SK-N-SH (cell line): ENCODE measurements around the gene ETFRF1. TPM values are rescaled to one million over a fixed set of nuclear protein-coding genes. Genes with fewer than 3 reads are reported as not detected.

Source experiments
- CTCF ChIA-PET: fragments of 300-600, 350-600 bp; formaldehyde crosslinking; extraction: SDS; loops from one replicate; lab custom pipeline; 2021; lab: Yijun Ruan, JAX
- POLR2A ChIA-PET: fragments of 350-600 bp; sonication (Branson Sonifier 250); formaldehyde crosslinking; extraction: SDS; loops from one replicate; lab custom pipeline; 2020; ENCODE audit warnings: antibody characterized with exemption, inconsistent platforms; lab: Yijun Ruan, JAX
- DNase-seq: peaks from one replicate; pipeline ENCODE4 v3.0.0; 2012
- H2AFZ ChIP-seq: fragments of 200-600 bp; sonication (generic); 2 replicates; pipeline ENCODE4 v1.8.1; 2016; ENCODE audit warnings: antibody characterized with exemption, mild to moderate bottlenecking, low read depth
- H3F3A ChIP-seq: fragments of 200-600 bp; sonication (generic); replicated peaks from 2 replicates; pipeline ENCODE3; 2016; ENCODE audit warnings: antibody characterized with exemption, mild to moderate bottlenecking; ENCODE audit not compliant: insufficient read depth
- H3K27ac ChIP-seq, 2 experiments: fragments of 200-500 bp in 1 of 2; fragments of 200-600 bp in 1 of 2; sonication (Bioruptor generic) in 1 of 2; sonication (generic), shearing (Covaris generic) in 1 of 2; 2 replicates each; pipeline versions ENCODE4 v1.5.1 to v1.6.1; 2014 to 2016; ENCODE audit warnings: low read depth in 2 of 2, inconsistent platforms in 1 of 2, low read length in 1 of 2, mild to moderate bottlenecking in 1 of 2, mixed read lengths in 1 of 2
- H3K27me3 ChIP-seq: fragments of 200-600 bp; sonication (generic), shearing (Covaris generic); 2 replicates; pipeline ENCODE4 v1.6.1; 2016; ENCODE audit warnings: mixed run types; ENCODE audit not compliant: insufficient read depth
- H3K36me3 ChIP-seq, 2 experiments: fragments of 200-500 bp in 1 of 2; fragments of 200-600 bp in 1 of 2; sonication (Bioruptor generic) in 1 of 2; sonication (generic) in 1 of 2; replicated peaks in 1 of 2; 2 replicates each; pipeline versions ENCODE3 to v1.5.1; 2014 to 2016; ENCODE audit warnings: low read length in 1 of 2, mild to moderate bottlenecking in 1 of 2; ENCODE audit not compliant: insufficient read depth in 2 of 2, control insufficient read depth in 1 of 2
- H3K4me1 ChIP-seq, 2 experiments: fragments of 200-500 bp in 1 of 2; fragments of 200-600 bp in 1 of 2; sonication (Bioruptor generic) in 1 of 2; sonication (generic), shearing (Covaris generic) in 1 of 2; 2 replicates each; pipeline versions ENCODE4 v1.5.1 to v1.6.1; 2014 to 2016; ENCODE audit warnings: low read depth in 1 of 2, low read length in 1 of 2, mixed run types in 1 of 2; ENCODE audit not compliant: insufficient read depth in 2 of 2, control insufficient read depth in 1 of 2
- H3K4me2 ChIP-seq: fragments of 200-600 bp; sonication (generic), shearing (Covaris generic); 2 replicates; pipeline ENCODE4 v1.6.1; 2017; ENCODE audit warnings: mixed run types
- H3K4me3 ChIP-seq, 2 experiments: fragments of 200-500 bp in 1 of 2; fragments of 200-600 bp in 1 of 2; sonication (Bioruptor generic) in 1 of 2; sonication (generic), shearing (Covaris generic) in 1 of 2; 2 replicates each; pipeline versions ENCODE4 v1.5.1 to v1.8.1; 2014 to 2016; ENCODE audit warnings: low read depth in 2 of 2, inconsistent platforms in 1 of 2, low read length in 1 of 2, mild to moderate bottlenecking in 1 of 2, mixed read lengths in 1 of 2, moderate library complexity in 1 of 2
- H3K79me2 ChIP-seq: fragments of 200-600 bp; sonication (generic); 2 replicates; pipeline ENCODE4 v1.8.1; 2017; ENCODE audit warnings: mild to moderate bottlenecking; ENCODE audit not compliant: insufficient read depth
- H3K9ac ChIP-seq: fragments of 200-600 bp; sonication (generic); 2 replicates; pipeline ENCODE4 v1.6.1; 2017; ENCODE audit warnings: mixed run types
- H3K9me2 ChIP-seq: fragments of 200-600 bp; sonication (generic); 2 replicates; pipeline ENCODE4 v1.6.1; 2017; ENCODE audit warnings: mixed run types
- H3K9me3 ChIP-seq: fragments of 200-600 bp; sonication (generic); 2 replicates; pipeline ENCODE4 v1.6.1; 2017; ENCODE audit warnings: mixed run types, mild to moderate bottlenecking, moderate library complexity
- H4K20me1 ChIP-seq: fragments of 200-600 bp; sonication (generic); 2 replicates; pipeline ENCODE4 v1.6.1; 2017; ENCODE audit warnings: mild to moderate bottlenecking, mixed run types; ENCODE audit not compliant: insufficient read depth
- CHD2 ChIP-seq: fragments of 150-350 bp; IDR thresholded peaks from 2 replicates; pipeline ENCODE4 v1.6.1; 2018; ENCODE audit warnings: low read length; ENCODE audit not compliant: partially characterized antibody
- CTCF ChIP-seq: fragments of 200-600 bp; sonication (generic); IDR thresholded peaks from 2 replicates; pipeline ENCODE4 v1.6.1; 2017; ENCODE audit warnings: antibody characterized with exemption, mild to moderate bottlenecking, moderate library complexity
- FOXJ3 ChIP-seq: sonication (generic); formaldehyde crosslinking; IDR thresholded peaks from 2 replicates; pipeline ENCODE4 v1.5.1; 2020; ENCODE audit warnings: mild to moderate bottlenecking, missing genetic modification reagents
- POLR2AphosphoS5 ChIP-seq: IDR thresholded peaks from 2 replicates; pipeline ENCODE4 v1.6.1; 2012; ENCODE audit warnings: low read depth, low read length
- RAD21 ChIP-seq: IDR thresholded peaks from 2 replicates; pipeline ENCODE4 v1.6.1; 2012; ENCODE audit warnings: mild to moderate bottlenecking, low read length
- RCOR1 ChIP-seq: fragments of 150-350 bp; IDR thresholded peaks from 2 replicates; pipeline ENCODE4 v1.6.1; 2017; ENCODE audit warnings: antibody characterized with exemption, low read length
- REST ChIP-seq: IDR thresholded peaks from 2 replicates; pipeline ENCODE4 v1.6.1; 2012; ENCODE audit warnings: mild to moderate bottlenecking, low read depth, low read length, moderate library complexity
- RFX5 ChIP-seq: IDR thresholded peaks from 2 replicates; pipeline ENCODE4 v1.6.1; 2012; ENCODE audit warnings: mild to moderate bottlenecking, improper control_type of control experiment, low read length
- RXRA ChIP-seq: IDR thresholded peaks from 2 replicates; pipeline ENCODE4 v1.4.0; 2012; ENCODE audit warnings: low read depth, mild to moderate bottlenecking, borderline replicate concordance
- SMC3 ChIP-seq: IDR thresholded peaks from 2 replicates; pipeline ENCODE4 v1.6.1; 2012; ENCODE audit warnings: low read depth, low read length, improper control_type of control experiment
- TEAD4 ChIP-seq: IDR thresholded peaks from 2 replicates; pipeline ENCODE4 v1.4.0; 2012; ENCODE audit warnings: mild to moderate bottlenecking, borderline replicate concordance; ENCODE audit not compliant: insufficient read depth
- WGBS: methylation state at CpG from one replicate; pipeline ENCODE4 v1.1.6; 2017; ENCODE audit warnings: low lambda C conversion rate; 5-methylcytosine and 5-hydroxymethylcytosine counted together
- polyA plus RNA-seq, 3 experiments: library from polyadenylated mRNA; depleted of rRNA; stranded (reverse); fragments of >200 nt; gene quantifications; 2 replicates each; pipeline ENCODE4 v1.2.3, GENCODE V29; 2012
- TF ChIP-seq, protein P1 (sequence below): IDR thresholded peaks from 2 replicates; pipeline ENCODE4 v1.4.0; 2012; ENCODE audit warnings: low read depth, borderline replicate concordance

ETFRF1 gene
- polyA plus RNA-seq, 1 of the 3 experiments (the other 2 are of a cell fraction), result 7.8 TPM

DNA sequence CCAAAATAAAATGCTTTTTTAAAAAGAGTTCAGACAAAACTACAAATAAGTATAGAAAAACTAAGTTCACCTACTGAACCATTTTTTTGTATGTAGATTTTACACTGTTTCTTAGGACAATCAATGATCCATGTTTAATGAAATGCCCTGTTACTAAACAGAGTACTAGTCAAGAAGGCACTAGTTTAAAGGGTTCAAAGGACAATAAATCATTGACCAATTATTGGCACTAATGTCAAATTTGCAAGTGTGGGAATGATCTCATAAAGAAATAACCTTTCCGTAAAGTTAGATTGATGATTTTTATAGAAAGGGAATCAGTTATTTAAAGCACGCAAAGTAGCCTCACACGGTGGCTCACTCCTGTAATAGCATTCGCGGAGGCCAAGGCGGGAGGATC lies 4.2 kb upstream of the ETFRF1 start:
- Histone ChIP-seq H3K9me2 (no peaks in the 10 kb centered on the region), H3K9ac (no peak overlapping the region), H3K27ac (no peak overlapping the region), H3K27me3 (no peaks in the 10 kb centered on the region), H3K4me1 (peaks cover 2 to 18% of the 10 kb centered on the region in 2 experiments), H3K9me3 (no peaks in the 10 kb centered on the region), H2AFZ (no peak overlapping the region), H3K4me3 (no peak overlapping the region), H3F3A (peaks cover 32% of the 10 kb centered on the region), H3K4me2 (no peak overlapping the region), H3K36me3 (no peaks in the 10 kb centered on the region), H4K20me1 (no peaks in the 10 kb centered on the region), H3K79me2 (peaks cover 2% of the 10 kb centered on the region; the same call in 1 of the 2 replicates)
- ChIA-PET CTCF (interaction anchor here (1.2 kb wide), 1 partner anchor 50 kb away, joined by 3 read pairs; no protein-coding TSS in a partner anchor), POLR2A (no interaction called here)
- no peak for DNase-seq
- TF ChIP-seq, protein P1, sequence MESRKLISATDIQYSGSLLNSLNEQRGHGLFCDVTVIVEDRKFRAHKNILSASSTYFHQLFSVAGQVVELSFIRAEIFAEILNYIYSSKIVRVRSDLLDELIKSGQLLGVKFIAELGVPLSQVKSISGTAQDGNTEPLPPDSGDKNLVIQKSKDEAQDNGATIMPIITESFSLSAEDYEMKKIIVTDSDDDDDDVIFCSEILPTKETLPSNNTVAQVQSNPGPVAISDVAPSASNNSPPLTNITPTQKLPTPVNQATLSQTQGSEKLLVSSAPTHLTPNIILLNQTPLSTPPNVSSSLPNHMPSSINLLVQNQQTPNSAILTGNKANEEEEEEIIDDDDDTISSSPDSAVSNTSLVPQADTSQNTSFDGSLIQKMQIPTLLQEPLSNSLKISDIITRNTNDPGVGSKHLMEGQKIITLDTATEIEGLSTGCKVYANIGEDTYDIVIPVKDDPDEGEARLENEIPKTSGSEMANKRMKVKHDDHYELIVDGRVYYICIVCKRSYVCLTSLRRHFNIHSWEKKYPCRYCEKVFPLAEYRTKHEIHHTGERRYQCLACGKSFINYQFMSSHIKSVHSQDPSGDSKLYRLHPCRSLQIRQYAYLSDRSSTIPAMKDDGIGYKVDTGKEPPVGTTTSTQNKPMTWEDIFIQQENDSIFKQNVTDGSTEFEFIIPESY, result no peak
- TF ChIP-seq SMC3 (no peak), REST (no peak), RCOR1 (no peak), RXRA (no peak), FOXJ3 (CRISPR knock-in tag) (no peak), CHD2 (no peak), RAD21 (no peak), TEAD4 (no peak), CTCF (no peak), POLR2AphosphoS5 (no peak), RFX5 (no peak)
- WGBS, result 85% methylated on average over 6 of the region's 6 CpGs
